ENCODE data around the gene MMAA.
"Not testable (repeated sequence)": the region's sequence is repeated elsewhere in the genome, so short reads cannot be mapped to it uniquely, and the experiment has no call there.

Gene MMAA

DNA sequence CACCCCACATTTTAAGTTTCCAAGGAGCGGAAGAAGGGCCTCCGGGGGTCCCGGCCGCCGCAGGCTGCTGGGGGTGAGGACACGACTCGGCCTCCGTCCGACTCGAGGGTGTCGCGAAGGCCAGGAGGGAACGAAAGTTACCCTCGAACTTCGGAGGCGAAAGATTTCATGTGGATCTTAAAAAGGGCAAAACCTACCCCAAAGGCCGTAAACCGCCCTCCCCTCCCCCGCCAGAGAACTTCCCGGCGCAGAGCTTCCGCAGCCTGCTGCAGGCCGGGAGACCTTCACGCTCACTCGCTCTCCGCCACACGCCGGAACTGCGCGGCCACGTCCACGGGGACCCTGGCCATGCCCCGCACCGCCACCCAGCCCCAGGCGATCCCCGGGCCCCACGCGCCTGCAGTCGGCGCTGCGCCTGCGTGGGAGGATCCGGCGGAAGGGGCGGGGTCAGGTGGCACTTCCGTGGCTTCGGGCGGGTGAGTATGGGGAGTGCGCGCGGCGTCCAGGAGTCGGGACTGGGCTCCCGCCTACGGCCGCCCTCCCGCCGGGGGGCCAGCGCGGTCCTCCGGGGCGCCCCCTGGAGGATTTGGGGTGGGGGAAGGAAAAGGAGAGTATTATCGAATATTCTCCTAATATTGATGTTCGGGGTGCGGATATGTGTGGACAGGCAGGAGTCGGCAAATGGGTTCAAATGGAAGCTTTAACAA lies at the start of gene MMAA:
Gene MMAA (plus strand): TSS at position 454 of the 707 bp plus-strand sequence. CDS start 19,755 bp downstream, outside the sequence.
- peak; percentile 65 for DNase-seq

DNA sequence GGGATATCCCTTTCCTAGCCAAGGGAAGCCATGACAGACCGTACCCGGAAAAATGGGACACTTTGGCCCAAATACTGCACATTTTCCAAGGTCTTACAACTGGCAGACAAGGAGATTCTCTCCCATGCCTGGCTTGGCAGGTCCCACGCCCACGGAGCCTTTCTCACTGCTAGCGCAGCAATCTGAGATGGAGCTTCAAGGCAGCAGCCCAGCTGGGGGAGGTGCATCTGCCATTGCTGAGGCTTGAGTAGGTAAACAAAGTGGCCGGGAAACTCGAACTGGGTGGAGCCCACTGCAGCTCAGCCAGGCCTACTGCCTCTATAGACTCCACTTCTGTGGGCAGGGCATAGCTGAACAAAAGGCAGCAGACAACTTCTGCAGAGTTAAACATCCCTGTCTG lies 44.6 kb upstream of the MMAA start:
- not testable (repeated sequence) for DNase-seq

DNA sequence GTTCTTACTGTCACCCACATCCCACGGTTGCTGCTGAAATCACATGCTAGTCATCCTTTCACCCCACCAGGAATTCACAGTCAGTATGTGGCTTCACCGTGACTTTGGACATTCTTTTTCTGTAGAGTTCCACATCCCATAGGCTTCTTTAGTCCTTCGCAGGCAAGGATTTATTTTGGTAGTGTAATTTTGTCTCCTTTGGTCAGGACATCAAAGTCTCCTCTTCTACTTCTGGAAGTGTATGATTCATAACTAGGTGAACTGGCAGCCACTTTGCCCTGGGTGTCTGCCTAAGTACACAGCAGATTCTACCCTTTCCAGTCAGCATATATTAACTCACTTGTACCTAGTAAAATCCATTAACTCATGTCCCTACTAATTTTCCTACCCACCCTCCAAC lies 38.3 kb upstream of the MMAA start:
- DNase-seq, result no peak

DNA sequence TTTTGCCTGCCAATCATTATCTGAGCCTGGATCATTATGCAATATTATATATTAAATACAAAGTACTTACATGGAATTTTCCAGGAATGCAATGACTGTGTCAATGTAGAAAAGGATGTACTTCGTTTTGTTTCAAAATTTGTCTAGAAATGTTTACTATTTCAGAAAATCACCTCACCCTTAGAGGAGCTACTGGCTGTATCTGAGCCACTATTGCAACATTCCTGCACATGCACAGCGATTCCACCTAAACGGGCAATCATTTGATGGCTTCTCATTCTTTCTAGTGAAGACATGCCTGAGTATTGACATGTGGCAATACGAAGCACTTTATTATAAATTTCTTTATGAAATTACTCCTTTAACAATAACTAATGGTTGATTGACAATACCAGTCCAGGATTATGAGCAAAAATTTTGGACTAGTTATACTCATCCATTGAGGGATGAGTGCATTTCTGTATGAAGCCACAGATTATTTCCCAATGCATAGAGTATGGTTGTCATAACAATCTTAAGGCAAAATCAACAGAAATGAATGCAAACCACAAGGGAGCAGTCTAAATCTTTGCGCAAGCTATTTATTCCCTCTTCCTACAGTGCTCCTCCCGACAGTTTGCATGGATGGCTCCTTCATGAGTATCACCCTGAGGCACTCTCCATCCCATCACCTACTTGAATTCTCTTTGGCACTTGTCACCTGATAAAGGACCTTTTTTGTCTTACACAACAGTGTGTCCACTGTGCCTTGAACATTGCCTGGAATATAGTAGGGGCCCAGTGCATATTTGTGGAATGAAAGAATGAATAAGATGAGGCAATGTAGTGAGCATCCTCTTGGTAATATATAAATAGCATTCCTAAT lies 35.8 kb upstream of the MMAA start:
- DNase-seq, result no peak

GRCh38 chr4:145587088-145587754 lies 32.0 kb upstream of the MMAA start:
- DNase-seq, result no peak

DNA sequence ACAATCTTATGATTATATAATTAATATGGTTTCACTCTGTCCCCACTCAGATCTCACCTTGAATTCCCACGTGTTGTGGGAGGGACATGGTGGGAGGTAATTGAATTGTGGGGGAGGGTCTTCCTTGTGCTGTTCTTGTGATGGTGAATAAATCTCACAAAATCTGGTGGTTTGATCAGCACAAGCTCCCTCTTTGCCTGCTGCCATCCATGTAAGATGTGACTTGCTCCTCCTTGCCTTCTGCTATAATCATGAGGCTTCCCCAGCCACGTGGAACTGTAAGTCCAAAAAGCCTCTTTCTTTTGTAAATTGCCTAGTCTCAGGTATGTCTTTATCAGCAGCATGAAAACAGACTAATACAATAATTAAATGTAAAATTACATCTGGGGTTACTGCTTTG lies 29.8 kb upstream of the MMAA start:
- not testable (repeated sequence) for DNase-seq

GRCh38 chr4:145589916-145590702 lies 29.1 kb upstream of the MMAA start:
- no peak for DNase-seq

GRCh38 chr4:145602129-145602760 lies 16.9 kb upstream of the MMAA start:
- no peak for DNase-seq

- DNase-seq, result no peak
Measured at GRCh38 chr4:145605941-145606340, 13.2 kb upstream of the MMAA start.

GRCh38 chr4:145609481-145610427 lies 9.4 kb upstream of the MMAA start:
- DNase-seq, result peak; percentile 64

GRCh38 chr4:145613566-145614232 lies 5.5 kb upstream of the MMAA start:
- DNase-seq, result no peak

DNA sequence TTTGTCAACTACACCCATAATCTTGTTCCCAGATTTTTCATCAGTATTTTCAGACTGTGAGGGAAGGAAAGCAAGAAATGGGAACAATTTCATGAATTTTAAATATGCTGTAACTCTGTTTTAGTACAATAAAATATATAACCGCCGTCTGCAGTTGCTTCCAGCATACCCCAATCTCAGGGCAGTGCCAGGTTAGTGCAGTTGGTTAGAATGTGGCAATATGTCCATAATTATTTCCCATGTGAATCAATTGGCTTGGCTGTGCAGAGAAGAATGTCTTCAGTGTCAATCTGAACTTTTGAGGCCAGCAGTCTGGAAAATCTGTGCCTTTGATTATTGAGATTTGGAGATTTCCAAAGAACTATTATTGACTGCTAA lies 5.0 kb upstream of the MMAA start:
- DNase-seq, result no peak

- no peak for DNase-seq
Measured at GRCh38 chr4:145618210-145618931, 814 bp upstream of the MMAA start.

DNA sequence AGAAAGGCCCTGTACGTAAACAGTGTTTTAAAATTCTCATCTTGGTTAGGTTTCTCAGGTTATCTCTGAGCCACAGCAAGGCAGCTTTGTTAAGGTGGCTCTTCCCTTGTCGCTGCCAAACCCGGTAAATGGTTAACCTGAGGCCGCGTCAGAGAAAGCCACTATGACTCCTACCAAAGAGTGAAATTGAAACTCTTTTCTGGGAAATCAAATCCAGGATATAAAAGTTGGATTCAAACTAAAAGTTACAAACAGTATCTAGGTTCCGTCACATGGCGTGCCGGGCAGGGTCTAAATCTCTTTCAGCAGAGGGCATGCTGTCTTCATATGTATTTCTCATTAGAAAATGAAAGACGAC lies 433 bp downstream of the MMAA start:
- DNase-seq, result no peak

DNA sequence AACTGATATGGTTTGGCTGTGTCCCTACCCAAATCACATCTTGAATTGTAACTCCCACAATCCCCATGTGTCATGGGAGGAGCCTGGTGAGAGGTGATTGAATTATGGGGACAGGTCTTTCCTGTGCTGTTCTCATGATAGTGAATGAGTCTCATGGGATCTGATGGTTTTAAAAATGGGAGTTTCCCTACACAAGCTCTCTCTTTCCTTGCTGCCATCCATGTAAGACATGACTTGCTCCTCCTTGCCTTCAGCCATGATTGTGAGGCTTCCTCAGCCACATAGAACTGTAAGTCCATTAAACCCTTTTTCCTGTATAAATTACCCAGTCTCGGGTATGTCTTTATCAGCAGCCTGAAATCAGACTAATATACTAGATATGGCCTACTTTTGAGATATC lies 2.9 kb downstream of the MMAA start:
- not testable (repeated sequence) for DNase-seq

DNA sequence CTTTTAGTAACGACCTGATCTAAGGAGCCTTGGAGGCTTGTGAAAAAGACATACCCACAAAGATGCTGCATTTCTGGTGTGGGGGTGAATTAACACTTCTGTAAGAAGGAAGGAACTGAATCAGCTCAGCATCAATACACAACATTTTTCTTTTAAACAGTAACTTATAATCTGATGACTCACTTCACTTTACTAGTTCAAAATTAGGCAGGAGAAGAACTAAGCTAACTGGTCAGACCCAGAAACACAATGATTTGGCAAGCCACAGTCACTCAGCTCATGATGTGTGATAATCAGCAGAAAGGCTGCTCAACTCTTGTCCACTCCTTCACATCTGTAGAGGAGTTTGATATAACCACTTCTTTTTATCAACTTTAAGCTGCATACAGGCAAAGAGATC lies 4.6 kb downstream of the MMAA start:
- no peak for DNase-seq

DNA sequence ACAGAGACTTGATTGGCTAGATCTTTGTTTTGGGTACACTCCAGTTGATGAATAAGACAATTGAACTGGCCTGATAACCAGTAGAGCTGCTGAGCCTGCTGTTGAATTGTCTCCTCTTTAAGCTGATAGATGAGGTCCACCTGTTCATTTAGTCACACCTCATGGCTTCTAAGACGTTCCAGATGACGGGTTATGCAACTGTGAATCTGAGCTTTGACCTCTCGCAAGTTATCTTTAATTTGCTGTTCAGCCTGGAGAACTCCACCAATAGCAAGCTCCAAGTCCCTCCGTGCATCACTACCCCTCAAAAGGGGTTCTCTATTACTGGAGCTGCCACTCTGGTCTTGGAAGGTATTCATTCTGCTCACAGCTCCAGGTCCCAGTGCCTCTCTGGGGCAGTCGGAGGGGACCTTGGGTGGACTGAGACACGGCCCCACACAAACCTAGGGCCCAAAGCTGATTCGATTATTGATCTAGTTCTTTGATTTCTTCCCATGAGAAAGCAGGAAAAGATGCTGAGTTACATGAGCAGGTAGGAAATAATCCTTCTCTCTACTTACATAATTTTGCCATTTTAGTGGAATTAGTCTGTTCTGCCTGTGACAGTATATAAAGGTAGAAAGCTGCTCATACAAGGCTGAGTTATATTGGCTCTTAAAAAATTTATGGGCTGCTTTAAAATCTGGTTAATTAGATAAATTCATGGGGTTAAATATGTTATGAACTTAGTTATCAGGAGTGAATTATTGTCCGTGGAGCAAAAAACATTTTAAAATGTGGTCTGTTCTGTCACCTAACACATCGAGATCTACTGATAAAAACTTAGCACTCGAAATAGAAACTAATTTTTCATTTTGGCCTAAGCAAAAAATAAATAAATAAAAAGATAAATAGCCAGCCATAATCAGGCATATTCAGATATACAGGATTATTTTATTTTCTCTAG lies 6.8 kb downstream of the MMAA start:
- DNase-seq, result no peak

DNA sequence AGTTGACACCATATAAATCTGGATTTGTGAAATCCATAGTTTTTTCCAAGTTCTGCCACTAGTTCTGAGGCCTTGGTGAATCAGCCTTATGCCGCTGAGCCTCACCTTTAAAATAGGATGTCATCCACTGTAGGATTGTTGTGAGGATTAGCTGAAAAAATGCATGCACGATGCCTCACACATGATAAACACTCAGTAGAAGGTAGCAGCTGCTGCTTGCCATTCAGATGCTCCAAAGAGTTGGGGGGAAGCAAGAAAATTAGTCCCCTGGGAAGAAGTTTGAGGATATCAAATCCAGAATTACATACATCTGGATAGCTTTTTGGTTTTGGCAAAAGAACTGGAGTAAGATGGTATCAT lies 7.4 kb downstream of the MMAA start:
- no peak for DNase-seq

DNA sequence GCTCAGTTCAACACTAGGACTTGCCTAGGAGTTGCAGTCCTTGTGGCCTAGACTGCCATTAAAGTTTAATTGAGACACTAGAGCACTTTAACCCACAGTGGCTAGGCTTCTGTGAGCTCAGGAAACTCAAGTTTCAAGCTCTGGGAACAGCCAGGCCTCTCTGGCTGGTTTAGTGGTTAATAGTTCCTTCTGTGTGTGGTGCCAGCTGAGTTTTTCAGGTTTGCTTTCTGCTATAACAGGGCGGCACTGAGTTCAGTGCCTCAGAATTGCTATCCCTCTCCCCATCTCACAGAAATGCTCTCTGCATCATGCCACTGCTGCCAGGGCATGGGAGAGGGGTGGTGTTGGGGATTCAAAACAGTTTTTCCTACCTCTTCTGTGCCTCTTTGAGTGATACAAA lies 15.9 kb downstream of the MMAA start:
- DNase-seq, result no peak

All from NCI-H1694 (cell line).